ENCODE results near the gene TRIM31.

DNA sequence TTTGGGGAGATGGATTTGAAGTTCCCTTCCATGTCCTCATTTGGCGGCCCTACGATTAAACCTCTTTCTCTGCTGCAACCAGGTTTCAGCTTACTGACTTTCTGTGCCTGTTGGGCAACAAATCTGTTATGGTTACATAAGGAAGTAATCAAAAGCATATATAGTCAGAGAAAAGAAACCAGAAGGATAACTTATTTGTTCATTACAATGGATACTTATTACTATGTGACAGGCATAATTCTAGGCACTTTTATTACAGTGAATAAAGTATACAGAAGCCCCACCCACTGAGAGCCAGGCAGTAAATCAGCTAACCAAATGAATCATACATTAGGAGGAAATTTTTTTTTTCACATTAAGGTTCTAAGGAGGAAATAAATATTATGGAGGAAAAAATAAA is 9.6 kb upstream of the TRIM31 start:
- TF ChIP-seq, protein P1, sequence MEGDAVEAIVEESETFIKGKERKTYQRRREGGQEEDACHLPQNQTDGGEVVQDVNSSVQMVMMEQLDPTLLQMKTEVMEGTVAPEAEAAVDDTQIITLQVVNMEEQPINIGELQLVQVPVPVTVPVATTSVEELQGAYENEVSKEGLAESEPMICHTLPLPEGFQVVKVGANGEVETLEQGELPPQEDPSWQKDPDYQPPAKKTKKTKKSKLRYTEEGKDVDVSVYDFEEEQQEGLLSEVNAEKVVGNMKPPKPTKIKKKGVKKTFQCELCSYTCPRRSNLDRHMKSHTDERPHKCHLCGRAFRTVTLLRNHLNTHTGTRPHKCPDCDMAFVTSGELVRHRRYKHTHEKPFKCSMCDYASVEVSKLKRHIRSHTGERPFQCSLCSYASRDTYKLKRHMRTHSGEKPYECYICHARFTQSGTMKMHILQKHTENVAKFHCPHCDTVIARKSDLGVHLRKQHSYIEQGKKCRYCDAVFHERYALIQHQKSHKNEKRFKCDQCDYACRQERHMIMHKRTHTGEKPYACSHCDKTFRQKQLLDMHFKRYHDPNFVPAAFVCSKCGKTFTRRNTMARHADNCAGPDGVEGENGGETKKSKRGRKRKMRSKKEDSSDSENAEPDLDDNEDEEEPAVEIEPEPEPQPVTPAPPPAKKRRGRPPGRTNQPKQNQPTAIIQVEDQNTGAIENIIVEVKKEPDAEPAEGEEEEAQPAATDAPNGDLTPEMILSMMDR (IDR thresholded peaks at IDR 0.05; ENCODE audit: insufficient read depth, low read depth, low read length), result no peak
- no peak for TF ChIP-seq EZH2 (IDR thresholded peaks at IDR 0.05; ENCODE audit: insufficient read depth, low read length)

Data from astrocyte (in vitro differentiated cells and primary cell).